Neutrophil (primary cell): ENCODE data around the gene MRPS10.

Experiments used
- H3K27ac ChIP-seq: fragments of 200-600 bp; sonication (generic); 2 replicates; pipeline ENCODE4 v1.5.1; 2016; ENCODE audit warnings: mild to moderate bottlenecking, moderate library complexity
- H3K27me3 ChIP-seq: fragments of 200-600 bp; sonication (generic); 2 replicates; pipeline ENCODE4 v1.6.0; 2016; ENCODE audit warnings: mild to moderate bottlenecking
- H3K36me3 ChIP-seq: fragments of 200-600 bp; sonication (generic); 2 replicates; pipeline ENCODE4 v1.5.1; 2017
- H3K4me1 ChIP-seq, 2 experiments: fragments of 200-600 bp in 1 of 2; sonication (generic) in 1 of 2; 1 replicate in 1 of 2; 2 replicates in 1 of 2; pipeline versions ENCODE4 v1.5.1 to v1.6.1; 2013 to 2016; ENCODE audit warnings: low read depth in 1 of 2, low read length in 1 of 2, mild to moderate bottlenecking in 1 of 2, moderate library complexity in 1 of 2; ENCODE audit not compliant: control insufficient read depth in 1 of 2, insufficient read depth in 1 of 2
- H3K4me3 ChIP-seq, 2 experiments: fragments of 200-600 bp in 1 of 2; sonication (generic) in 1 of 2; 1 replicate in 1 of 2; 2 replicates in 1 of 2; pipeline ENCODE4 v1.5.1; 2013 to 2016; ENCODE audit warnings: low read depth in 1 of 2, low read length in 1 of 2, mild to moderate bottlenecking in 1 of 2, moderate library complexity in 1 of 2
- H3K9me3 ChIP-seq: fragments of 200-600 bp; sonication (generic); 2 replicates; pipeline ENCODE4 v1.5.1; 2016
- CTCF ChIP-seq: fragments of 200-600 bp; sonication (generic); IDR thresholded peaks from 2 replicates; pipeline ENCODE4 v1.5.1; 2016; ENCODE audit warnings: antibody characterized with exemption

Gene MRPS10

GRCh38 chr6:42182101-42182500 is 35.6 kb downstream of the MRPS10 start:
- H3K27ac ChIP-seq = no peak overlapping the region
- peaks cover 34% of the 10 kb centered on the region for H3K27me3 ChIP-seq
- no peaks in the 10 kb centered on the region for H3K36me3 ChIP-seq
- H3K4me1 ChIP-seq = peaks cover 0 to 5% of the 10 kb centered on the region in 2 experiments
- TF ChIP-seq CTCF = no peak
- H3K9me3 ChIP-seq = no peaks in the 10 kb centered on the region
- no peak overlapping the region for H3K4me3 ChIP-seq

DNA sequence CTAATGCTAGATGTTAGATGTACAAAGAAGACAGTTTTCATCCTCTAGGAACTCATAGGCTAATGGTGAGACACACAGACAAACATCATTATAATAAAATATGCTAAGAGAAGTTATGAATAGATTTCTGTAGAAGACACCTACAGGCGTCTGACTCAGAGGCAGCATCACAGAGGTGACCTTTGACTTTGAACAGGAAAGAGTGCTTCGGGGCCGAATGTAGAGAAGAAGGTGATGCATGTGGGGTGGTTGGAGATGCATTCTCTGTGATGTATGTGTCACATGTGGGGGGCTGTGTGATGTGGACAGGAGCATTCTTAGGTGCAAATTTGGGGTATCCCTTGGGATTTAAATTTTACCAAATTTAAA is 37.7 kb downstream of the MRPS10 start:
- Histone ChIP-seq H3K36me3 (no peaks in the 10 kb centered on the region), H3K4me3 (no peak overlapping the region), H3K27me3 (peaks cover 37% of the 10 kb centered on the region), H3K9me3 (no peaks in the 10 kb centered on the region), H3K27ac (no peak overlapping the region), H3K4me1 (peaks cover 0 to 5% of the 10 kb centered on the region in 2 experiments)
- no peak for TF ChIP-seq CTCF

DNA sequence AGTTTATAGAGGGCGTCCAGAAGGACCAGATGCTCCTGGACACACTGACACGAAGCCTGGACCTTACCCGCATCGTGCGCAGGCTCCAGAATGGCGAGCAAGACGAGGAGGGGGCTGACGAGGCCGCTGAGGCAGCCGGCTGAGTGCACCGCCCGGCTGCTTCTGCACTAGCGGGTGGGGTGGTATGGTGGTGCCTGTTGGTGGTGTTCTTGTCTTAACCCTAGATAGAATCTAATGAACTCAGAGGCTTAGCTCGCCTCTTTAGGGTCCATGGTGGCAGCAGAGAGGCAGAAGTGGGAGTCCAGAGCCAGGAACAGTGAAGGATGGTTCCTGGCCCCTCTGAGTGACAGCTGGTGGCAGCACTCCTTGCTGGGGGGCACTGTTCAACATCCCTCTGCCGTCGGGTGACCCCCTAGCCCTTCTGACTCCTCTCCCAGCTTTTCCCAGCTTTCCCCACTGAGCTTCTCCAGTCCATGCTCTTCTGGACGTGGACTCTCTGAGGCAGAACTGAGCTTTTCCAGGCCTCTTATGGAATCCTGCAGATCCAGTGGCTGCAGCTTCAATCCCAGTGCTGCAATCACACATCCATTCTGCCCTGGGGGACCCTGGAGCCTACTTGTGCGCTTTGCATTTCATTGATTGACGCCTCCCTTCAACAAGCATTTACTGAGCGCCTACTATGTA is 38.3 kb downstream of the MRPS10 start:
- peaks cover 0 to 5% of the 10 kb centered on the region in 2 experiments for H3K4me1 ChIP-seq
- H3K27ac ChIP-seq = no peak overlapping the region
- peaks cover 37% of the 10 kb centered on the region for H3K27me3 ChIP-seq
- no peak for TF ChIP-seq CTCF
- no peaks in the 10 kb centered on the region for H3K36me3 ChIP-seq
- H3K4me3 ChIP-seq = no peak overlapping the region
- no peaks in the 10 kb centered on the region for H3K9me3 ChIP-seq

DNA sequence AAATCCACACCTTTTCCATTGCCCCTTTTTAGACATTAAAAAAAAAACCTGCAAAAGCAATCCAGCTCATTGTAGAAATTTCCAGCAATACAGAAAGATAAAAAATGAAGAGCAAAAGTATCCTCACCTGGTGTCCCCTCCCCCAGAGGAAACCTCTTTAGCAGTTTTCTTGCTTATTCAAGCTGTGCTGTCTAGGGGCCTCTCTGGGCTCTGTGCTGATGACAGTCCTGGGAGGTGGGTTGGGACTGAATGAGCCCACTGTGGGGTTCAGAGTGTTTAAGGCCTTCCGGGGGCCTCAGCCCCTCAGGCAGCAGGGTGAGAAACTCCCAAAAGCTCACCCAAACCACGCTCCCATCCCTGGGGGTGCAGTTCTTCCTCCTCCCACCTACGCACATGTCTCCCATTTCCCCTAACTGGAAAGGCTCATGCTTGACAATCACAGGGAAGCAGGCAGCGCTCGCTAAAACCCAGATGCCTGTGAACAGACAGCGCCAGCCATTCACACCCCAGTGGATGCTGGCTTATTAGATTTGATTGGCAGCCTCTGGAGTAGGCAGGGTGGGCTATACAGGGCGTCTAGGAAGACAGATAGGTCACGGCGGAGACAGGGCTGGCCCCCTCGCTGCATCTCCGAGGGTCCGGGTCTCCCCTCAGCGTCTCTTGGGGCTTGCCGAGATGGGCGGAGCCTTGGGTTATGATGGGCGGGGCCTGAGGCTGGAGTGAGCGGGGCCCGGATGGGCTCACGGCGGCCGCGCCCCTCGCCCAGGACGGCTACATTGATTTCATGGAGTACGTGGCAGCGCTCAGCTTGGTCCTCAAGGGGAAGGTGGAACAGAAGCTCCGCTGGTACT is 39.9 kb downstream of the MRPS10 start:
- peaks cover 0 to 5% of the 10 kb centered on the region in 2 experiments for H3K4me1 ChIP-seq
- no peak for TF ChIP-seq CTCF
- H3K4me3 ChIP-seq = no peak overlapping the region
- peaks cover 37% of the 10 kb centered on the region for H3K27me3 ChIP-seq
- no peak overlapping the region for H3K27ac ChIP-seq
- no peaks in the 10 kb centered on the region for H3K36me3 ChIP-seq
- no peaks in the 10 kb centered on the region for H3K9me3 ChIP-seq

- Histone ChIP-seq H3K9me3 (no peaks in the 10 kb centered on the region), H3K4me3 (no peak overlapping the region), H3K27me3 (peaks cover 37% of the 10 kb centered on the region), H3K27ac (no peak overlapping the region), H3K4me1 (peaks cover 0 to 5% of the 10 kb centered on the region in 2 experiments), H3K36me3 (no peaks in the 10 kb centered on the region)
- no peak for TF ChIP-seq CTCF
These were observed 40.7 kb downstream of the MRPS10 start for GRCh38 chr6:42176981-42177380.
